ENCODE data around the gene CYTH3.
"Not testable (repeated sequence)": the region's sequence is repeated elsewhere in the genome, so short reads cannot be mapped to it uniquely, and the experiment has no call there.

CYTH3 gene

DNA sequence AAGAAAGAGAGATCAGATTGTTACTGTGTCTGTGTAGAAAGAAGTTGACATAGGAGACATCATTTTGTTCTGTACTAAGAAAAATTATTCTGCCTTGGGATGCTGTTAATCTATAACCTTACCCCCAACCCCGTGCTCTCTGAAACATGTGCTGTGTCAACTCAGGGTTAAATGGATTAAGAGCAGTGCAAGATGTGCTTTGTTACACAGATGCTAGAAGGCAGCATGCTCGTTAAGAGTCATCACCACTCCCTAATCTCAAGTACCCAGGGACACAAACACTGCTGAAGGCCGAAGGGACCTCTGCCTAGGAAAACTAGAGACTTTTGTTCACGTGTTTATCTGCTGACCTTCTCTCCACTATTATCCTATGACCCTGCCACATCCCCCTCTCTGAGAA, 49.0 kb downstream of the CYTH3 start:
- not testable (repeated sequence) for H3K27me3 ChIP-seq (ENCODE audit: control insufficient read depth in 1 of 2, insufficient read depth in 2 of 2, low read length in 2 of 2); H3K36me3 ChIP-seq (ENCODE audit: control insufficient read depth in 1 of 2, insufficient read depth in 2 of 2, low read length in 2 of 2); H3K9ac ChIP-seq (ENCODE audit: low read depth in 1 of 2, low read length in 2 of 2); H3K4me3 ChIP-seq (ENCODE audit: low read depth in 1 of 2, low read length in 2 of 2); H3K9me3 ChIP-seq (ENCODE audit: control insufficient read depth in 1 of 2, low read length in 2 of 2); H3K27ac ChIP-seq (ENCODE audit: low read depth, low read length)
- peaks cover 24 to 30% of the 10 kb centered on the region in 2 donors for H3K4me1 ChIP-seq (ENCODE audit: control insufficient read depth in 1 of 2, insufficient read depth in 2 of 2, low read length in 2 of 2)

DNA sequence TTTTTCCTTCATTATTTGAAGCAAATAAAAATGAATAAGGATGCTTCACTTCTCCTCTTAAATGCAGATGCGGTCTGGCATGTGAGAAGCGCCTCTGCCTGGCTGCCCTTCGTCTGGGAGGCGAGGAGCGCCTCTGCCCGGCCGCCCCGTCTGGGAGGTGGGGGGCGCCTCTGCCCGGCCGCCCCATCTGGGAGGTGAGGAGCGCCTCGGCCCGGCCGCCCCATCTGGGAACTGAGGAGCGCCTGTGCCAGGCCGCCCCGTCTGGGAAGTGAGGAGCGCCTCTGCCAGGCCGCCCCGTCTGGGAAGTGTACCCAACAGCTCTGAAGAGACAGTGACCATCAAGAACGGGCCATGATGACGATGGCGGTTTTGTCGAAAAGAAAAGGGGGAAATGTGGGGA, 49.4 kb downstream of the CYTH3 start:
- H3K4me1 ChIP-seq (ENCODE audit: control insufficient read depth in 1 of 2, insufficient read depth in 2 of 2, low read length in 2 of 2): peaks cover 24 to 29% of the 10 kb centered on the region in 2 donors
- H3K4me3 ChIP-seq (ENCODE audit: low read depth in 1 of 2, low read length in 2 of 2); H3K27me3 ChIP-seq (ENCODE audit: control insufficient read depth in 1 of 2, insufficient read depth in 2 of 2, low read length in 2 of 2); H3K9ac ChIP-seq (ENCODE audit: low read depth in 1 of 2, low read length in 2 of 2); H3K36me3 ChIP-seq (ENCODE audit: control insufficient read depth in 1 of 2, insufficient read depth in 2 of 2, low read length in 2 of 2); H3K27ac ChIP-seq (ENCODE audit: low read depth, low read length); H3K9me3 ChIP-seq (ENCODE audit: control insufficient read depth in 1 of 2, low read length in 2 of 2): not testable (repeated sequence)

DNA sequence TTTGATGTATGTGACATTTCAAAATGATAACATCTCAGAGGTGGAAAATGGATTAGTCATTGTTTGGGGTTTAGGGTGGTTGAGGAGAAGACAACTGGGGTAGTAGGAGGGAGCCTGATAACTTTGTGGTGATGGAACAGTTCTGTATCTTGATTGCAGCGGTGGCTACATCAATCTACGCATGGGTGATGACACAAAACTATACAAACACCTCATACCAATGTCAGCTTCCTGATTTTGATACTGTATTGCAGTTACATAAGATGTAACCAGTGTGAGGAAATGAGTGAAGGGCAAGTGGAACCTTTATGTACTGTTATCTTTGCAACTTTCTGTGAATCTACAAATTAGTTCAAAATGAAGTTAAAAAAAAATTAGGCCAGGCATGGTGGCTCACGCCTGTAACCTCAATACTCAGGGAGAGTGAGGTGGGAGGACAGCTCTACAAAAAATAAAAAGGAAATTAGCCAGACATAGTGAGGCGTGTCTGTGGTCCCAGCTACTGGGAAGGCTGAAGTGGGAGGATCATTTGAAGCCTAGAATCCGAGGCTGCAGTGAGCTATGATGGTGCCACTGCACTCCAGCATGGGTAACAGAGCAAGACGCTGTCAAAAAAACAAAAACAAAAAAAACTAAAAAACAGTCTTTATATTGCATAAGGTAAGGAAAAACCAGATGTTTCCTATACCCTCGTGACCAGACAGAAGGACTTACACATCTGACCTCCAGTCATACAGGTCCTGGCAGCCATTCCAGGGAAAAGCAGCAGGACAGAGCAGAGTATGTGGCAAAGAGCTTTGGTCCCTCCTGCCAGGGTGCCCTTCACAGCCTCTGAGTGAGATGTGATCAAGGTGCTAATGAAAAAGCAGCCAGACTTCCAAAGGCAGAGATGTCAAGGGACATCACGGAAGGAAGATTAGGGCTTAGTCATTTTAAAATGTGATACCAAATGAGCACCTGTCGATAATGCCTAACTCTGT, 50.8 kb downstream of the CYTH3 start:
- Histone ChIP-seq H3K4me1 (ENCODE audit: control insufficient read depth in 1 of 2, insufficient read depth in 2 of 2, low read length in 2 of 2) (peaks cover 18 to 23% of the 10 kb centered on the region in 2 donors), H3K9ac (ENCODE audit: low read depth in 1 of 2, low read length in 2 of 2) (no peak overlapping the region), H3K9me3 (ENCODE audit: control insufficient read depth in 1 of 2, low read length in 2 of 2) (no peaks in the 10 kb centered on the region), H3K27me3 (ENCODE audit: control insufficient read depth in 1 of 2, insufficient read depth in 2 of 2, low read length in 2 of 2) (no peaks in the 10 kb centered on the region), H3K27ac (ENCODE audit: low read depth, low read length) (no peak overlapping the region), H3K36me3 (ENCODE audit: control insufficient read depth in 1 of 2, insufficient read depth in 2 of 2, low read length in 2 of 2) (no peaks in the 10 kb centered on the region), H3K4me3 (ENCODE audit: low read depth in 1 of 2, low read length in 2 of 2) (no peak overlapping the region)

DNA sequence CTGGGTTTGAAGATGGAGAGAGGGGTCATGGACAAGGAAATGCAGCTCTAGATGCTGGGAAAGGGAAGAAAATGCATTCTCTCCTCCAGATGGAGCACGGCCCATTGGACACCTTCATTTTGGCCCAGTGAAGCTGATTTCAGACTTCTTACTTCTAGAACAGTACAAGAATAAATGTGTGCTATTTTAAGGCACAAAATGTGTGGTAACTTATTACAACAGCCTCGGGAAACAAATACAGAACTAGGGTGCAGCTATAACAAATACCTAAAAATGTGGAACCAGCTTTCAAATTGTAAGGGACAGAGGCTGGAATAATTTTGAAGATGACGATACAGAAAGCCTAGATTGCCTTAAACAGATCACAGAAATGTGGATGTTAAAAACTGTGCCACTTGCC, 54.1 kb downstream of the CYTH3 start:
- Histone ChIP-seq H3K9ac (ENCODE audit: low read depth in 1 of 2, low read length in 2 of 2) (no peak overlapping the region), H3K4me1 (ENCODE audit: control insufficient read depth in 1 of 2, insufficient read depth in 2 of 2, low read length in 2 of 2) (peaks cover 5 to 10% of the 10 kb centered on the region in 2 donors), H3K4me3 (ENCODE audit: low read depth in 1 of 2, low read length in 2 of 2) (no peak overlapping the region), H3K36me3 (ENCODE audit: control insufficient read depth in 1 of 2, insufficient read depth in 2 of 2, low read length in 2 of 2) (no peaks in the 10 kb centered on the region), H3K9me3 (ENCODE audit: control insufficient read depth in 1 of 2, low read length in 2 of 2) (no peaks in the 10 kb centered on the region), H3K27ac (ENCODE audit: low read depth, low read length) (no peak overlapping the region), H3K27me3 (ENCODE audit: control insufficient read depth in 1 of 2, insufficient read depth in 2 of 2, low read length in 2 of 2) (no peaks in the 10 kb centered on the region)

DNA sequence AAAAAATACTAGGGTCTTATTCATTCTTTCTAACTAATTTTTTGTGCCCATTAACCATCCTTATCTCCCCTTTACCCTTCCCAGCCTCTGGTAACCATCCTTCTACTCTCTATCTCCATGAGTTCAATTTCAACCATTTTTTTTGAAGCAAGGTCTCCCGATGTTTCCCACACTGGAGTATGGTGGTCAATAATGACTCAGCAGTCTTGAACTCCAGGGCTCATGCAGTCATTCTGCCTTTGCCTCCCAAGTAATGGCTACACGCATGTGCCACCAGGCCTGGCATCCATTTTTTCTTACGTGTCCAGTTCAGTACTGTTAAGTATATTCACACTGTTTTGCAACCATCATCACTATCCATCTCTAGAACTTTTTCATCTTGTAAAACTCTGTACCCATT, 60.4 kb downstream of the CYTH3 start:
- H3K4me1 ChIP-seq (ENCODE audit: control insufficient read depth in 1 of 2, insufficient read depth in 2 of 2, low read length in 2 of 2): peaks cover 0 to 4% of the 10 kb centered on the region in 2 donors
- no peak overlapping the region for H3K9ac ChIP-seq (ENCODE audit: low read depth in 1 of 2, low read length in 2 of 2)
- H3K27ac ChIP-seq (ENCODE audit: low read depth, low read length): no peak overlapping the region
- H3K9me3 ChIP-seq (ENCODE audit: control insufficient read depth in 1 of 2, low read length in 2 of 2): no peaks in the 10 kb centered on the region
- H3K4me3 ChIP-seq (ENCODE audit: low read depth in 1 of 2, low read length in 2 of 2): no peak overlapping the region
- H3K27me3 ChIP-seq (ENCODE audit: control insufficient read depth in 1 of 2, insufficient read depth in 2 of 2, low read length in 2 of 2): no peaks in the 10 kb centered on the region
- no peaks in the 10 kb centered on the region for H3K36me3 ChIP-seq (ENCODE audit: control insufficient read depth in 1 of 2, insufficient read depth in 2 of 2, low read length in 2 of 2)

DNA sequence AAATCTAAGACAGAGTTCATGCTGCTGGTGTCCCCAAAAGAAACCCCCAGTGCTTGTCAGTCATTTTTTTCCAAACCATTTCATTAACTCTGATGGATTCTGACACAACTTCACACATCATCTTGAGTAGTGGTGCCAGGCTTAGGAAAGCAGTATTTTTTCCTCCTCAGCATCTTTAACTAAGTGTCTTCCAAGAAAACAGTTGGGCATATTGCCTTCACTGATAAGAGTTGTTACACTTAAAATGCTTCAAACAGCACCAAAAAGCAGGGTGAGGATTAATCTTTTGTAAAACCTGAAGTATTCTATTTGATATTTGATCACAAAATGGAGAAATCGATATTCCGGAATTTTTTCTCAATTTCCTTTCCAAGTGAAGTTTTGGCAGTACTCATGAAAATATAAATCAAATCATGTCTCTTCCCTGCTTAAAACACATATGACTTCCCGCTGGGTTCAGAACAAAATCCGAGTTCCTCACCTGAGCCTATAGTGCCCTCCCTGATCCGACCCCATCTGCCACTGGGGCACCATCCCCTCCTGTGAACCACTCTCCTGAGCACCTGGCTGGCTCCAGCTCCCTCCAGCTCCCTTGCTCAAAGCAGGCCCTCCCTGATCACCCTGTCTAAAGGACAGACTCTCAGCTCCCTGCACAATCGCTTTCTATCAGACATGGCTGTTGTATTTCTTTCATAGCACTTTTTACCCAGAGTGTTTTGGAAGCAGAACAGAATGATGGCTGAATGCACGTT, 61.6 kb downstream of the CYTH3 start:
- H3K27ac ChIP-seq (ENCODE audit: low read depth, low read length): no peak overlapping the region
- no peaks in the 10 kb centered on the region for H3K9me3 ChIP-seq (ENCODE audit: control insufficient read depth in 1 of 2, low read length in 2 of 2)
- H3K4me3 ChIP-seq (ENCODE audit: low read depth in 1 of 2, low read length in 2 of 2): no peak overlapping the region
- H3K27me3 ChIP-seq (ENCODE audit: control insufficient read depth in 1 of 2, insufficient read depth in 2 of 2, low read length in 2 of 2): no peaks in the 10 kb centered on the region
- H3K9ac ChIP-seq (ENCODE audit: low read depth in 1 of 2, low read length in 2 of 2): no peak overlapping the region
- H3K36me3 ChIP-seq (ENCODE audit: control insufficient read depth in 1 of 2, insufficient read depth in 2 of 2, low read length in 2 of 2): no peaks in the 10 kb centered on the region
- peaks cover 0 to 4% of the 10 kb centered on the region in 2 donors for H3K4me1 ChIP-seq (ENCODE audit: control insufficient read depth in 1 of 2, insufficient read depth in 2 of 2, low read length in 2 of 2)

DNA sequence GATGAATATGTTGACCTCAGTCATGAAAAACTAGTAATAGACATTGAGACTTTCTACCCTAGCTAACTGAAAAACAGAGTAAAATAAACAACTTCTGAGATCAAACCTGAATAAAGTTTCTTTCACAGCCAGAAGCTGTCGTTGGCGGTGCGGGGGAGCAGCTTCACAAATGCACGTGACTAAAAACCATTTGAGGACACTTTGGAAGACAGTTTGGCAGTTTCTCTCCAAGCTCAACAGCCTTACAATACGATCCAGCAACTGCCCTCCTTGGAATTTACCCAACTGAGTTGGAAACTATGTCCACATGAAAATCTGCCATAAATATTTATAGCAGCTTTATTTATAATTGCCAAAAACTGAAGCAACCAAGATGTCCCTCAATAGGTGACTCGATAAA, 63.1 kb downstream of the CYTH3 start:
- no peaks in the 10 kb centered on the region for H3K36me3 ChIP-seq (ENCODE audit: control insufficient read depth in 1 of 2, insufficient read depth in 2 of 2, low read length in 2 of 2)
- H3K4me1 ChIP-seq (ENCODE audit: control insufficient read depth in 1 of 2, insufficient read depth in 2 of 2, low read length in 2 of 2): peaks cover 0 to 4% of the 10 kb centered on the region in 2 donors
- H3K27ac ChIP-seq (ENCODE audit: low read depth, low read length): no peak overlapping the region

DNA sequence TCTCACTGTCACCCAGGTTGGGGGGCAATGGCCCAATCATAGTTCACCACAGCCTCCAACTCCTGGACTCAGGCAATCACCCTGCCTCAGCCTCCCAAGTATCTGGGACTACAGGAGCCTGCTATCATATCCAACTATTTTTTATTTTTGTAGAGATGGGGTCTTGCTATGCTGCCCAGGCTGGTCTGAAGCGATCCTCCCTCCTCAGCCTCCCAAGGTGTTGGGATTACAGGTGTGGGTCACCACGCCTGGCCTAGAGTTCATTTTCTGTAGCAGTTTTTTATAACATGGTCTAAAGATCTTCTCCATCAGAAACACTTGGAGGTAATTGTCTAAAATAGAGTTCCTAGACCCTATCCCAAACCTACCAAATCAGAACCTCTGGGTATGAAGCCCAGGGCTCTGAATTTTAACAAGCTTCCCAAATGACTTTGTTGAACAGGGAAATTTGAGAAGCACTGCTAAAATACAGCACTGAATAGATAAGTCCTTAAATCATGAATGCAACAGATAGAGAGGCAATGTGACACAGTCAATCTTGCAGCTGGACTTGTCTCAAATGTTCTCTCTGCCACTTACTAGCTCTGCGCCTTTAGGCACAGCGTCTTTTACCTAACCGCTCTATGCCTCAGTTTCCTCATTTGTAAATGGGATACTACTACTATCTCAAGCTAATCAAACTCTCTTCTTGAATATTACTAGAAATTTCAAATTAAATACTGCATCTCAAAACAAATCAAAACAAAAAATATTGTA, 63.7 kb downstream of the CYTH3 start:
- H3K36me3 ChIP-seq (ENCODE audit: control insufficient read depth in 1 of 2, insufficient read depth in 2 of 2, low read length in 2 of 2): no peaks in the 10 kb centered on the region
- no peak overlapping the region for H3K27ac ChIP-seq (ENCODE audit: low read depth, low read length)
- no peaks in the 10 kb centered on the region for H3K9me3 ChIP-seq (ENCODE audit: control insufficient read depth in 1 of 2, low read length in 2 of 2)
- no peak overlapping the region for H3K9ac ChIP-seq (ENCODE audit: low read depth in 1 of 2, low read length in 2 of 2)
- H3K4me1 ChIP-seq (ENCODE audit: control insufficient read depth in 1 of 2, insufficient read depth in 2 of 2, low read length in 2 of 2): peaks cover 0 to 4% of the 10 kb centered on the region in 2 donors
- no peaks in the 10 kb centered on the region for H3K27me3 ChIP-seq (ENCODE audit: control insufficient read depth in 1 of 2, insufficient read depth in 2 of 2, low read length in 2 of 2)
- H3K4me3 ChIP-seq (ENCODE audit: low read depth in 1 of 2, low read length in 2 of 2): no peak overlapping the region

More for the DNA sequence above, 63.1 kb downstream of the CYTH3 start:
- Histone ChIP-seq H3K27me3 (ENCODE audit: control insufficient read depth in 1 of 2, insufficient read depth in 2 of 2, low read length in 2 of 2) (no peaks in the 10 kb centered on the region), H3K9ac (ENCODE audit: low read depth in 1 of 2, low read length in 2 of 2) (no peak overlapping the region), H3K4me3 (ENCODE audit: low read depth in 1 of 2, low read length in 2 of 2) (no peak overlapping the region), H3K9me3 (ENCODE audit: control insufficient read depth in 1 of 2, low read length in 2 of 2) (no peaks in the 10 kb centered on the region)

DNA sequence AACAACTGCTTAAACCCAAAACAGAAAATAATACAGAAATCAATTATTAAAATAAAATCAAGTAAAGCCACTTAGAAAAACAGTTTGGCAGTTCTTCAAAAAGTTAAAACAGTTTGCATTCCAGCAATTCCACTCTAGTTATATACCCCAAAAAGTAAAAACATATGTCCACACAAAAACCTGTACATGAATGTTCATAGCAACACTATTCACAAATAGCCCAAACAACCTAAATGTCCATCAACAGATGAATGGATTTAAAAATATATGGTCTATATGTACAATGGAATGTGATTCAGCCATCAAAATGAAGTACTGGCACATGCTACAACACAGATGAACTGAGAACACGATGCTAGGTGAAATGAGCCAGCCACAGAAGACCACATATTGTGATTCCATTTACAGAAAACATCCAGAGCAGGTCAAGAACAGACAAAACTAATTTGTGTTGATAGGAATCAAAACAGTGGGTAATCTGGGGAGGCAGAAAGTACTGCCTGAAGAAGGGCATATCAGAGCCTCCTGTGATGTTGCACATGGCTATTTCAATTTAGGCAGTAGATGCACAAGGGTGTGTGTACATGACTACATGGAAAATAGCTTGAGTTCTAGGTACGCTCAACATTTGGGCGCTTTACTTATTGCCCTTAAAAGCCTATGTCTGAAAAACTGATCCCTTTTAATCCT, 66.3 kb downstream of the CYTH3 start:
- Histone ChIP-seq H3K27me3 (ENCODE audit: control insufficient read depth in 1 of 2, insufficient read depth in 2 of 2, low read length in 2 of 2) (no peaks in the 10 kb centered on the region), H3K9me3 (ENCODE audit: control insufficient read depth in 1 of 2, low read length in 2 of 2) (no peaks in the 10 kb centered on the region), H3K4me1 (ENCODE audit: control insufficient read depth in 1 of 2, insufficient read depth in 2 of 2, low read length in 2 of 2) (peaks cover 0 to 9% of the 10 kb centered on the region in 2 donors), H3K9ac (ENCODE audit: low read depth in 1 of 2, low read length in 2 of 2) (no peak overlapping the region), H3K4me3 (ENCODE audit: low read depth in 1 of 2, low read length in 2 of 2) (no peak overlapping the region), H3K27ac (ENCODE audit: low read depth, low read length) (no peak overlapping the region), H3K36me3 (ENCODE audit: control insufficient read depth in 1 of 2, insufficient read depth in 2 of 2, low read length in 2 of 2) (peaks cover 0 to 2% of the 10 kb centered on the region in 2 donors)

Data from duodenal mucosa (tissue), 2 donors.